Measurements from ENCODE around the gene OLFM1. TPM values are rescaled to one million over a fixed set of nuclear protein-coding genes. Genes with fewer than 3 reads are reported as not detected.
"Not testable (repeated sequence)": the region's sequence is repeated elsewhere in the genome, so short reads cannot be mapped to it uniquely, and the experiment has no call there.

OLFM1 gene
- total and polyA plus RNA-seq, 3 experiments from 2014 or later = not detected

GRCh38 chr9:135154050-135154615 lies 66.7 kb downstream of the OLFM1 start:
- no peak for DNase-seq
- Histone ChIP-seq H3K27me3 (ENCODE audit: insufficient read depth, low read length, poor library complexity, severe bottlenecking) (no peaks in the 10 kb centered on the region), H3K4me3 (ENCODE audit: low read length) (no peak overlapping the region), H3K4me1 (ENCODE audit: insufficient read depth, low read length) (no peaks in the 10 kb centered on the region), H3K9me3 (ENCODE audit: low read length) (no peaks in the 10 kb centered on the region), H3K27ac (ENCODE audit: low read depth, low read length) (no peak overlapping the region), H3K36me3 (ENCODE audit: insufficient read depth, low read length) (no peaks in the 10 kb centered on the region)
- Mint-ChIP-seq H3K4me3 (no peak overlapping the region), H3K4me1 (no peaks in the 10 kb centered on the region), H3K27me3 (peaks cover 8 to 16% of the 10 kb centered on the region in 2 donors), H3K27ac (no peak overlapping the region), H3K36me3 (no peaks in the 10 kb centered on the region), H3K9me3 (peaks cover 0 to 11% (median 2%) of the 10 kb centered on the region in 5 donors)
- ChIA-PET CTCF (no interaction called here), POLR2A (no interaction called here)

- no peak overlapping the region for H3K4me3 Mint-ChIP-seq
- H3K9me3 Mint-ChIP-seq = peaks cover 0 to 4% (median 2%) of the 10 kb centered on the region in 5 donors
- no peak for DNase-seq
- peaks cover 10 to 16% of the 10 kb centered on the region in 2 donors for H3K27me3 Mint-ChIP-seq
- Histone ChIP-seq H3K27ac (ENCODE audit: low read depth, low read length) (no peak overlapping the region), H3K4me1 (ENCODE audit: insufficient read depth, low read length) (no peaks in the 10 kb centered on the region), H3K36me3 (ENCODE audit: insufficient read depth, low read length) (no peaks in the 10 kb centered on the region), H3K4me3 (ENCODE audit: low read length) (no peak overlapping the region), H3K27me3 (ENCODE audit: insufficient read depth, low read length, poor library complexity, severe bottlenecking) (no peaks in the 10 kb centered on the region), H3K9me3 (ENCODE audit: low read length) (no peaks in the 10 kb centered on the region)
- no peaks in the 10 kb centered on the region for H3K36me3 Mint-ChIP-seq
- POLR2A ChIA-PET = no interaction called here
- no peaks in the 10 kb centered on the region for H3K4me1 Mint-ChIP-seq
- CTCF ChIA-PET = no interaction called here
- no peak overlapping the region for H3K27ac Mint-ChIP-seq
Observed at GRCh38 chr9:135155396-135155795, 67.9 kb downstream of the OLFM1 start.

- H3K27ac Mint-ChIP-seq = no peak overlapping the region
- DNase-seq = no peak
- H3K4me1 Mint-ChIP-seq = no peaks in the 10 kb centered on the region
- Histone ChIP-seq H3K36me3 (ENCODE audit: insufficient read depth, low read length) (no peaks in the 10 kb centered on the region), H3K9me3 (ENCODE audit: low read length) (no peaks in the 10 kb centered on the region), H3K4me3 (ENCODE audit: low read length) (no peak overlapping the region), H3K27ac (ENCODE audit: low read depth, low read length) (no peak overlapping the region), H3K27me3 (ENCODE audit: insufficient read depth, low read length, poor library complexity, severe bottlenecking) (no peaks in the 10 kb centered on the region), H3K4me1 (ENCODE audit: insufficient read depth, low read length) (no peaks in the 10 kb centered on the region)
- H3K9me3 Mint-ChIP-seq = peaks cover 0 to 2% (median 0%) of the 10 kb centered on the region in 5 donors
- no peak overlapping the region for H3K4me3 Mint-ChIP-seq
- CTCF ChIA-PET = no interaction called here
- POLR2A ChIA-PET = no interaction called here
- H3K27me3 Mint-ChIP-seq = peaks cover 7 to 21% of the 10 kb centered on the region in 2 donors
- no peaks in the 10 kb centered on the region for H3K36me3 Mint-ChIP-seq
Observed at GRCh38 chr9:135156525-135157510, 69.3 kb downstream of the OLFM1 start.

GRCh38 chr9:135157856-135158563 lies 70.5 kb downstream of the OLFM1 start:
- ChIA-PET POLR2A (no interaction called here), CTCF (no interaction called here)
- Mint-ChIP-seq H3K36me3 (no peaks in the 10 kb centered on the region), H3K4me3 (no peak overlapping the region), H3K27me3 (peaks cover 7 to 24% of the 10 kb centered on the region in 2 donors), H3K4me1 (no peaks in the 10 kb centered on the region), H3K9me3 (peaks cover 0 to 2% (median 0%) of the 10 kb centered on the region in 5 donors), H3K27ac (no peak overlapping the region)
- no peaks in the 10 kb centered on the region for H3K4me1 ChIP-seq (ENCODE audit: insufficient read depth, low read length)
- H3K36me3 ChIP-seq (ENCODE audit: insufficient read depth, low read length) = no peaks in the 10 kb centered on the region
- H3K27me3 ChIP-seq (ENCODE audit: insufficient read depth, low read length, poor library complexity, severe bottlenecking) = no peaks in the 10 kb centered on the region
- no peak for DNase-seq
- H3K4me3 ChIP-seq (ENCODE audit: low read length) = no peak overlapping the region
- no peaks in the 10 kb centered on the region for H3K9me3 ChIP-seq (ENCODE audit: low read length)
- H3K27ac ChIP-seq (ENCODE audit: low read depth, low read length) = no peak overlapping the region

- DNase-seq = no peak
- peaks cover 7 to 24% of the 10 kb centered on the region in 2 donors for H3K27me3 Mint-ChIP-seq
- H3K4me1 Mint-ChIP-seq = no peaks in the 10 kb centered on the region
- ChIA-PET CTCF (no interaction called here), POLR2A (no interaction called here)
- H3K4me3 Mint-ChIP-seq = no peak overlapping the region
- Histone ChIP-seq H3K27ac (ENCODE audit: low read depth, low read length) (no peak overlapping the region), H3K27me3 (ENCODE audit: insufficient read depth, low read length, poor library complexity, severe bottlenecking) (no peaks in the 10 kb centered on the region), H3K4me1 (ENCODE audit: insufficient read depth, low read length) (no peaks in the 10 kb centered on the region), H3K36me3 (ENCODE audit: insufficient read depth, low read length) (no peaks in the 10 kb centered on the region), H3K4me3 (ENCODE audit: low read length) (no peak overlapping the region), H3K9me3 (ENCODE audit: low read length) (no peaks in the 10 kb centered on the region)
- peaks cover 0 to 2% (median 0%) of the 10 kb centered on the region in 5 donors for H3K9me3 Mint-ChIP-seq
- H3K27ac Mint-ChIP-seq = no peak overlapping the region
- no peaks in the 10 kb centered on the region for H3K36me3 Mint-ChIP-seq
Observed at GRCh38 chr9:135158564-135158937, 71.1 kb downstream of the OLFM1 start.

- H3K27ac ChIP-seq (ENCODE audit: low read depth, low read length) = no peak overlapping the region
- CTCF ChIA-PET = no interaction called here
- no peaks in the 10 kb centered on the region for H3K4me1 Mint-ChIP-seq
Observed at GRCh38 chr9:135159801-135160200, 72.3 kb downstream of the OLFM1 start.

GRCh38 chr9:135160862-135161261 lies 73.4 kb downstream of the OLFM1 start:
- Mint-ChIP-seq H3K36me3 (no peaks in the 10 kb centered on the region), H3K27me3 (peaks cover 10 to 24% of the 10 kb centered on the region in 2 donors), H3K9me3 (peaks cover 0 to 2% (median 0%) of the 10 kb centered on the region in 5 donors), H3K4me3 (no peak overlapping the region), H3K27ac (no peak overlapping the region), H3K4me1 (no peaks in the 10 kb centered on the region)
- Histone ChIP-seq H3K27ac (ENCODE audit: low read depth, low read length) (no peak overlapping the region), H3K4me3 (ENCODE audit: low read length) (no peak overlapping the region), H3K27me3 (ENCODE audit: insufficient read depth, low read length, poor library complexity, severe bottlenecking) (no peaks in the 10 kb centered on the region), H3K4me1 (ENCODE audit: insufficient read depth, low read length) (no peaks in the 10 kb centered on the region), H3K36me3 (ENCODE audit: insufficient read depth, low read length) (no peaks in the 10 kb centered on the region), H3K9me3 (ENCODE audit: low read length) (no peaks in the 10 kb centered on the region)
- POLR2A ChIA-PET = no interaction called here
- CTCF ChIA-PET = no interaction called here
- DNase-seq = no peak

More at GRCh38 chr9:135159801-135160200, 72.3 kb downstream of the OLFM1 start:
- Histone ChIP-seq H3K27me3 (ENCODE audit: insufficient read depth, low read length, poor library complexity, severe bottlenecking) (no peaks in the 10 kb centered on the region), H3K9me3 (ENCODE audit: low read length) (no peaks in the 10 kb centered on the region), H3K4me3 (ENCODE audit: low read length) (no peak overlapping the region), H3K36me3 (ENCODE audit: insufficient read depth, low read length) (no peaks in the 10 kb centered on the region), H3K4me1 (ENCODE audit: insufficient read depth, low read length) (no peaks in the 10 kb centered on the region)
- H3K9me3 Mint-ChIP-seq = peaks cover 0 to 2% (median 0%) of the 10 kb centered on the region in 5 donors
- DNase-seq = no peak
- POLR2A ChIA-PET = no interaction called here
- no peak overlapping the region for H3K27ac Mint-ChIP-seq
- no peaks in the 10 kb centered on the region for H3K36me3 Mint-ChIP-seq
- H3K4me3 Mint-ChIP-seq = no peak overlapping the region
- H3K27me3 Mint-ChIP-seq = peaks cover 10 to 24% of the 10 kb centered on the region in 2 donors

- CTCF ChIA-PET = not testable (repeated sequence)
Observed at GRCh38 chr9:135162599-135162998, 75.1 kb downstream of the OLFM1 start.

More at GRCh38 chr9:135162599-135162998, 75.1 kb downstream of the OLFM1 start:
- H3K9me3 Mint-ChIP-seq; DNase-seq; H3K36me3 Mint-ChIP-seq; H3K4me3 ChIP-seq (ENCODE audit: low read length); H3K36me3 ChIP-seq (ENCODE audit: insufficient read depth, low read length); H3K9me3 ChIP-seq (ENCODE audit: low read length); H3K27ac Mint-ChIP-seq; H3K4me3 Mint-ChIP-seq; H3K4me1 ChIP-seq (ENCODE audit: insufficient read depth, low read length); POLR2A ChIA-PET; H3K27ac ChIP-seq (ENCODE audit: low read depth, low read length); H3K27me3 ChIP-seq (ENCODE audit: insufficient read depth, low read length, poor library complexity, severe bottlenecking); H3K4me1 Mint-ChIP-seq: not testable (repeated sequence)
- H3K27me3 Mint-ChIP-seq = peaks cover 12 to 17% of the 10 kb centered on the region in 2 donors
